ENCODE measurements around the gene APOL1.

DNA sequence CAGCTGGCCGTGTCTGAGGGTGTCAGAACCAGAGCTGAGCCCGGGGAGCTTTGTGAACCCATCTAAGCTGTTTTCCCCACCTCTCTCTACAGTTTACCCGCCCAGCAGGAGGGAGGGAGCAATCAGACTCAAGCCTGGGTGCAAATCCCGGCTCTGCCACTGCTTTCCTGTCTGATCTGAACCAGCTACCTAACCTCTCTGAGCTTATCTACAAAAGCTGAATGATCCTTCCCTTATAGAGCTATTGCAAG lies 13.9 kb upstream of the APOL1 start:
- TF ChIP-seq POLR2AphosphoS5 (IDR thresholded peaks at IDR 0.05; ENCODE audit: insufficient read depth, low read depth, low read length) (no peak), EZH2 (IDR thresholded peaks at IDR 0.05; ENCODE audit: borderline replicate concordance, low read depth, low read length, severe bottlenecking) (no peak), POLR2A (IDR thresholded peaks at IDR 0.05; ENCODE audit: low read depth, low read length) (no peak), MYC (IDR thresholded peaks at IDR 0.05; ENCODE audit: low read depth, low read length) (no peak), JUN (IDR thresholded peaks at IDR 0.05; ENCODE audit: borderline replicate concordance, insufficient read depth, insufficient read length, low read depth) (no peak), FOS (IDR thresholded peaks at IDR 0.05; ENCODE audit: borderline replicate concordance, insufficient read depth, low read length) (no peak), GATA2 (IDR thresholded peaks at IDR 0.05; ENCODE audit: insufficient read depth, insufficient read length, low read depth, low read length) (no peak)
- TF ChIP-seq, protein P1, sequence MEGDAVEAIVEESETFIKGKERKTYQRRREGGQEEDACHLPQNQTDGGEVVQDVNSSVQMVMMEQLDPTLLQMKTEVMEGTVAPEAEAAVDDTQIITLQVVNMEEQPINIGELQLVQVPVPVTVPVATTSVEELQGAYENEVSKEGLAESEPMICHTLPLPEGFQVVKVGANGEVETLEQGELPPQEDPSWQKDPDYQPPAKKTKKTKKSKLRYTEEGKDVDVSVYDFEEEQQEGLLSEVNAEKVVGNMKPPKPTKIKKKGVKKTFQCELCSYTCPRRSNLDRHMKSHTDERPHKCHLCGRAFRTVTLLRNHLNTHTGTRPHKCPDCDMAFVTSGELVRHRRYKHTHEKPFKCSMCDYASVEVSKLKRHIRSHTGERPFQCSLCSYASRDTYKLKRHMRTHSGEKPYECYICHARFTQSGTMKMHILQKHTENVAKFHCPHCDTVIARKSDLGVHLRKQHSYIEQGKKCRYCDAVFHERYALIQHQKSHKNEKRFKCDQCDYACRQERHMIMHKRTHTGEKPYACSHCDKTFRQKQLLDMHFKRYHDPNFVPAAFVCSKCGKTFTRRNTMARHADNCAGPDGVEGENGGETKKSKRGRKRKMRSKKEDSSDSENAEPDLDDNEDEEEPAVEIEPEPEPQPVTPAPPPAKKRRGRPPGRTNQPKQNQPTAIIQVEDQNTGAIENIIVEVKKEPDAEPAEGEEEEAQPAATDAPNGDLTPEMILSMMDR (IDR thresholded peaks at IDR 0.05; ENCODE audit: extremely low read depth in 1 of 2, insufficient read depth in 1 of 2, low read depth in 1 of 2, low read length in 2 of 2) = no peak
- TF ChIP-seq, protein P2, sequence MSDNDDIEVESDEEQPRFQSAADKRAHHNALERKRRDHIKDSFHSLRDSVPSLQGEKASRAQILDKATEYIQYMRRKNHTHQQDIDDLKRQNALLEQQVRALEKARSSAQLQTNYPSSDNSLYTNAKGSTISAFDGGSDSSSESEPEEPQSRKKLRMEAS (IDR thresholded peaks at IDR 0.05; ENCODE audit: insufficient read depth, insufficient read length) = no peak
